Neural cell (in vitro differentiated cells): ENCODE results near the gene PHAX. TPM values are rescaled to one million over a fixed set of nuclear protein-coding genes. Genes with fewer than 3 reads are reported as not detected.
"Not testable (repeated sequence)": the region's sequence is repeated elsewhere in the genome, so short reads cannot be mapped to it uniquely, and the experiment has no call there.

Source experiments
- H2AFZ ChIP-seq: fragments of 200-600, 300-800 bp; sonication (generic), shearing (Covaris generic); 2 replicates; pipeline ENCODE4 v1.6.0; 2014; ENCODE audit warnings: low read depth, mild to moderate bottlenecking, antibody characterized with exemption, low read length, moderate library complexity
- H3F3A ChIP-seq: fragments of 200-600 bp; shearing (Covaris generic); 2 replicates; pipeline ENCODE4 v1.6.1; 2016; ENCODE audit warnings: mild to moderate bottlenecking, moderate library complexity, mixed read lengths, antibody characterized with exemption, low read length; ENCODE audit not compliant: insufficient read depth, poor library complexity, severe bottlenecking
- H3K27ac ChIP-seq: fragments of 200-600, 300-800 bp; sonication (generic), shearing (Covaris generic); 2 replicates; pipeline ENCODE4 v1.5.1; 2014; ENCODE audit warnings: mild to moderate bottlenecking, low read length, moderate library complexity
- H3K27me3 ChIP-seq: fragments of 300-800, 200-600 bp; sonication (generic), shearing (Covaris generic); 2 replicates; pipeline ENCODE4 v1.6.0; 2014; ENCODE audit warnings: mild to moderate bottlenecking, low read depth, low read length, moderate library complexity; ENCODE audit not compliant: insufficient read depth
- H3K36me3 ChIP-seq: fragments of 300-800, 200-600 bp; sonication (generic), shearing (Covaris generic); 2 replicates; pipeline ENCODE4 v1.5.1; 2014; ENCODE audit warnings: mild to moderate bottlenecking, antibody characterized with exemption, low read length, moderate library complexity; ENCODE audit not compliant: insufficient read depth
- H3K4me2 ChIP-seq: fragments of 300-800, 200-600 bp; sonication (generic), shearing (Covaris generic); 2 replicates; pipeline ENCODE4 v1.6.0; 2014; ENCODE audit warnings: mild to moderate bottlenecking, low read length
- H3K4me3 ChIP-seq: fragments of 300-800, 200-600 bp; sonication (generic), shearing (Covaris generic); 2 replicates; pipeline ENCODE4 v1.5.1; 2014; ENCODE audit warnings: mild to moderate bottlenecking, low read length, moderate library complexity
- H3K79me2 ChIP-seq: fragments of 200-600 bp; shearing (Covaris generic); replicated peaks from 2 replicates; pipeline ENCODE4 v1.6.0; 2014; ENCODE audit warnings: mild to moderate bottlenecking, low read length, moderate library complexity; ENCODE audit not compliant: insufficient read depth
- H3K9ac ChIP-seq: fragments of 300-800, 200-600 bp; sonication (generic), shearing (Covaris generic); 2 replicates; pipeline ENCODE4 v1.6.1; 2016; ENCODE audit warnings: mild to moderate bottlenecking, low read length, mixed read lengths
- H3K9me2 ChIP-seq: fragments of 200-600 bp; shearing (Covaris generic); 2 replicates; pipeline ENCODE4 v1.6.1; 2016; ENCODE audit warnings: mild to moderate bottlenecking, low read length, mixed read lengths; ENCODE audit not compliant: insufficient read depth
- H3K9me3 ChIP-seq: fragments of 200-600, 300-800 bp; sonication (generic), shearing (Covaris generic); 2 replicates; pipeline ENCODE4 v1.6.1; 2016; ENCODE audit warnings: mild to moderate bottlenecking, mixed run types, low read length, moderate library complexity, mixed read lengths
- H4K20me1 ChIP-seq: fragments of 200-600 bp; shearing (Covaris generic); 2 replicates; pipeline ENCODE4 v1.6.1; 2016; ENCODE audit warnings: mild to moderate bottlenecking, mixed run types; ENCODE audit not compliant: insufficient read depth
- EP300 ChIP-seq: fragments of 450-650 bp; conservative IDR thresholded peaks from 2 replicates; pipeline ENCODE4 v1.6.1; 2014; ENCODE audit warnings: antibody characterized with exemption, mild to moderate bottlenecking, moderate library complexity; ENCODE audit not compliant: poor library complexity, severe bottlenecking
- EZH2 ChIP-seq: fragments of 200-600, 300-800 bp; shearing (Covaris generic), sonication (generic); IDR thresholded peaks from 2 replicates; pipeline ENCODE4 v1.6.1; 2014; ENCODE audit warnings: antibody characterized with exemption, low read length, borderline replicate concordance, mild to moderate bottlenecking; ENCODE audit not compliant: insufficient read depth, poor library complexity, severe bottlenecking
- MXI1 ChIP-seq: fragments of 450-650 bp; conservative IDR thresholded peaks from 2 replicates; pipeline ENCODE4 v1.6.1; 2014; ENCODE audit warnings: antibody characterized with exemption, mild to moderate bottlenecking; ENCODE audit not compliant: poor library complexity, severe bottlenecking
- POLR2AphosphoS5 ChIP-seq: IDR thresholded peaks from 2 replicates; pipeline ENCODE4 v1.6.1; 2012
- RAD21 ChIP-seq: fragments of 450-650 bp; conservative IDR thresholded peaks from 2 replicates; pipeline ENCODE4 v1.6.1; 2014; ENCODE audit warnings: antibody characterized with exemption, mild to moderate bottlenecking, moderate library complexity
- SMC3 ChIP-seq: fragments of 450-650 bp; conservative IDR thresholded peaks from 2 replicates; pipeline ENCODE4 v1.6.1; 2014; ENCODE audit warnings: antibody characterized with exemption, mild to moderate bottlenecking, moderate library complexity; ENCODE audit not compliant: poor library complexity
- TAF1 ChIP-seq: IDR thresholded peaks from 2 replicates; pipeline ENCODE4 v1.6.1; 2012; ENCODE audit warnings: low read depth
- polyA plus RNA-seq: library from polyadenylated mRNA; depleted of rRNA; stranded (reverse); fragments of >200 nt; gene quantifications from 2 replicates; pipeline ENCODE4 v1.2.3, GENCODE V29; 2014
- TF ChIP-seq, protein P1 (sequence below): IDR thresholded peaks from 2 replicates; pipeline ENCODE4 v1.6.1; 2012; ENCODE audit warnings: borderline replicate concordance
- TF ChIP-seq, protein P2 (sequence below): fragments of 450-650 bp; IDR thresholded peaks from 2 replicates; pipeline ENCODE4 v1.5.1; 2014; ENCODE audit warnings: antibody characterized with exemption, mild to moderate bottlenecking, moderate library complexity; ENCODE audit not compliant: poor library complexity, severe bottlenecking

Gene PHAX
- polyA plus RNA-seq, 1 donor from 2014 or later, result 42.3 TPM

GRCh38 chr5:126599499-126599898 lies 1.2 kb upstream of the PHAX start:
- H3K27me3 ChIP-seq, result no peaks in the 10 kb centered on the region
- no peak overlapping the region for H3K27ac ChIP-seq
- H3K36me3 ChIP-seq, result no peaks in the 10 kb centered on the region
- no peak overlapping the region for H3K4me3 ChIP-seq
- H3K4me2 ChIP-seq, result no peak overlapping the region
- no peaks in the 10 kb centered on the region for H3F3A ChIP-seq
- no peak for TF ChIP-seq EZH2
- no peak for TF ChIP-seq POLR2AphosphoS5
- no peak for TF ChIP-seq TAF1
- H3K9me3 ChIP-seq, result no peaks in the 10 kb centered on the region
- H4K20me1 ChIP-seq, result no peaks in the 10 kb centered on the region
- H3K9me2 ChIP-seq, result no peaks in the 10 kb centered on the region
- peaks cover 27% of the 10 kb centered on the region for H3K79me2 ChIP-seq
- H3K9ac ChIP-seq, result no peak overlapping the region
- no peak overlapping the region for H2AFZ ChIP-seq

- not testable (repeated sequence) for H3K4me2 ChIP-seq, H4K20me1 ChIP-seq, H3K36me3 ChIP-seq, H3K9me2 ChIP-seq, H3K27me3 ChIP-seq, H3F3A ChIP-seq, H3K9me3 ChIP-seq
- H3K4me3 ChIP-seq, result peak overlapping the region; percentile 81
- peak overlapping the region; percentile 49 for H3K27ac ChIP-seq
- H3K79me2 ChIP-seq, result peaks cover 29% of the 10 kb centered on the region
- H3K9ac ChIP-seq, result peak overlapping the region; percentile 96
- peak overlapping the region; percentile 87 for H2AFZ ChIP-seq
These were observed 646 bp upstream of the PHAX start for GRCh38 chr5:126599971-126600630.

DNA sequence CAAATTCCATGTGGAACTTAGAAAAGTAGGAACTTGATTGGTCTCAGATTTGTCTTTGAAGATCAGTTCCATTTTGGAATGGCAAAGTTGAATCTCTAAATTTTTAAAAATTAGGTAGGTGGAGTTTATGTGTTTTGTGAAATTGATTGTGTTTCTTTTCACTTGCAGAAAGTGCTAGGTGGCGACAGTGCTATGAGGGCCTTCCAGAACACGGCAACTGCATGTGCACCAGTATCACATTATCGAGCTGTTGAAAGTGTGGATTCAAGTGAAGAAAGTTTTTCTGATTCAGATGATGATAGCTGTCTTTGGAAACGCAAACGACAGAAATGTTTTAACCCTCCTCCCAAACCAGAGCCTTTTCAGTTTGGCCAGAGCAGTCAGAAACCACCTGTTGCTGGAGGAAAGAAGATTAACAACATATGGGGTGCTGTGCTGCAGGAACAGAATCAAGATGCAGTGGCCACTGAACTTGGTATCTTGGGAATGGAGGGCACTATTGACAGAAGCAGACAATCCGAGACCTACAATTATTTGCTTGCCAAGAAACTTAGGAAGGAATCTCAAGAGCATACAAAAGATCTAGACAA lies 2.8 kb downstream of the PHAX start:
- H3K79me2 ChIP-seq, result peaks cover 49% of the 10 kb centered on the region
- no peaks in the 10 kb centered on the region for H3K27me3 ChIP-seq
- H3K9ac ChIP-seq, result no peak overlapping the region
- H3K9me2 ChIP-seq, result no peaks in the 10 kb centered on the region
- H3K4me2 ChIP-seq, result no peak overlapping the region
- no peak overlapping the region for H2AFZ ChIP-seq
- H3K36me3 ChIP-seq, result no peaks in the 10 kb centered on the region
- H3K4me3 ChIP-seq, result no peak overlapping the region
- no peak overlapping the region for H3K27ac ChIP-seq
- no peaks in the 10 kb centered on the region for H3F3A ChIP-seq
- no peaks in the 10 kb centered on the region for H3K9me3 ChIP-seq
- TF ChIP-seq, protein P1, sequence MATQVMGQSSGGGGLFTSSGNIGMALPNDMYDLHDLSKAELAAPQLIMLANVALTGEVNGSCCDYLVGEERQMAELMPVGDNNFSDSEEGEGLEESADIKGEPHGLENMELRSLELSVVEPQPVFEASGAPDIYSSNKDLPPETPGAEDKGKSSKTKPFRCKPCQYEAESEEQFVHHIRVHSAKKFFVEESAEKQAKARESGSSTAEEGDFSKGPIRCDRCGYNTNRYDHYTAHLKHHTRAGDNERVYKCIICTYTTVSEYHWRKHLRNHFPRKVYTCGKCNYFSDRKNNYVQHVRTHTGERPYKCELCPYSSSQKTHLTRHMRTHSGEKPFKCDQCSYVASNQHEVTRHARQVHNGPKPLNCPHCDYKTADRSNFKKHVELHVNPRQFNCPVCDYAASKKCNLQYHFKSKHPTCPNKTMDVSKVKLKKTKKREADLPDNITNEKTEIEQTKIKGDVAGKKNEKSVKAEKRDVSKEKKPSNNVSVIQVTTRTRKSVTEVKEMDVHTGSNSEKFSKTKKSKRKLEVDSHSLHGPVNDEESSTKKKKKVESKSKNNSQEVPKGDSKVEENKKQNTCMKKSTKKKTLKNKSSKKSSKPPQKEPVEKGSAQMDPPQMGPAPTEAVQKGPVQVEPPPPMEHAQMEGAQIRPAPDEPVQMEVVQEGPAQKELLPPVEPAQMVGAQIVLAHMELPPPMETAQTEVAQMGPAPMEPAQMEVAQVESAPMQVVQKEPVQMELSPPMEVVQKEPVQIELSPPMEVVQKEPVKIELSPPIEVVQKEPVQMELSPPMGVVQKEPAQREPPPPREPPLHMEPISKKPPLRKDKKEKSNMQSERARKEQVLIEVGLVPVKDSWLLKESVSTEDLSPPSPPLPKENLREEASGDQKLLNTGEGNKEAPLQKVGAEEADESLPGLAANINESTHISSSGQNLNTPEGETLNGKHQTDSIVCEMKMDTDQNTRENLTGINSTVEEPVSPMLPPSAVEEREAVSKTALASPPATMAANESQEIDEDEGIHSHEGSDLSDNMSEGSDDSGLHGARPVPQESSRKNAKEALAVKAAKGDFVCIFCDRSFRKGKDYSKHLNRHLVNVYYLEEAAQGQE, result no peak
- no peak for TF ChIP-seq POLR2AphosphoS5
- no peak for TF ChIP-seq EZH2
- TF ChIP-seq, protein P2, sequence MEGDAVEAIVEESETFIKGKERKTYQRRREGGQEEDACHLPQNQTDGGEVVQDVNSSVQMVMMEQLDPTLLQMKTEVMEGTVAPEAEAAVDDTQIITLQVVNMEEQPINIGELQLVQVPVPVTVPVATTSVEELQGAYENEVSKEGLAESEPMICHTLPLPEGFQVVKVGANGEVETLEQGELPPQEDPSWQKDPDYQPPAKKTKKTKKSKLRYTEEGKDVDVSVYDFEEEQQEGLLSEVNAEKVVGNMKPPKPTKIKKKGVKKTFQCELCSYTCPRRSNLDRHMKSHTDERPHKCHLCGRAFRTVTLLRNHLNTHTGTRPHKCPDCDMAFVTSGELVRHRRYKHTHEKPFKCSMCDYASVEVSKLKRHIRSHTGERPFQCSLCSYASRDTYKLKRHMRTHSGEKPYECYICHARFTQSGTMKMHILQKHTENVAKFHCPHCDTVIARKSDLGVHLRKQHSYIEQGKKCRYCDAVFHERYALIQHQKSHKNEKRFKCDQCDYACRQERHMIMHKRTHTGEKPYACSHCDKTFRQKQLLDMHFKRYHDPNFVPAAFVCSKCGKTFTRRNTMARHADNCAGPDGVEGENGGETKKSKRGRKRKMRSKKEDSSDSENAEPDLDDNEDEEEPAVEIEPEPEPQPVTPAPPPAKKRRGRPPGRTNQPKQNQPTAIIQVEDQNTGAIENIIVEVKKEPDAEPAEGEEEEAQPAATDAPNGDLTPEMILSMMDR, result no peak
- no peak for TF ChIP-seq MXI1
- no peak for TF ChIP-seq RAD21
- TF ChIP-seq SMC3, result no peak
- TF ChIP-seq TAF1, result no peak
- no peak for TF ChIP-seq EP300
- H4K20me1 ChIP-seq, result no peaks in the 10 kb centered on the region
